Measurements from ENCODE around the gene ZBTB16. TPM values are rescaled to one million over a fixed set of nuclear protein-coding genes. Genes with fewer than 3 reads are reported as not detected.

Gene ZBTB16
- total RNA-seq, 1 donor from 2014 or later, result 21.9 TPM

DNA sequence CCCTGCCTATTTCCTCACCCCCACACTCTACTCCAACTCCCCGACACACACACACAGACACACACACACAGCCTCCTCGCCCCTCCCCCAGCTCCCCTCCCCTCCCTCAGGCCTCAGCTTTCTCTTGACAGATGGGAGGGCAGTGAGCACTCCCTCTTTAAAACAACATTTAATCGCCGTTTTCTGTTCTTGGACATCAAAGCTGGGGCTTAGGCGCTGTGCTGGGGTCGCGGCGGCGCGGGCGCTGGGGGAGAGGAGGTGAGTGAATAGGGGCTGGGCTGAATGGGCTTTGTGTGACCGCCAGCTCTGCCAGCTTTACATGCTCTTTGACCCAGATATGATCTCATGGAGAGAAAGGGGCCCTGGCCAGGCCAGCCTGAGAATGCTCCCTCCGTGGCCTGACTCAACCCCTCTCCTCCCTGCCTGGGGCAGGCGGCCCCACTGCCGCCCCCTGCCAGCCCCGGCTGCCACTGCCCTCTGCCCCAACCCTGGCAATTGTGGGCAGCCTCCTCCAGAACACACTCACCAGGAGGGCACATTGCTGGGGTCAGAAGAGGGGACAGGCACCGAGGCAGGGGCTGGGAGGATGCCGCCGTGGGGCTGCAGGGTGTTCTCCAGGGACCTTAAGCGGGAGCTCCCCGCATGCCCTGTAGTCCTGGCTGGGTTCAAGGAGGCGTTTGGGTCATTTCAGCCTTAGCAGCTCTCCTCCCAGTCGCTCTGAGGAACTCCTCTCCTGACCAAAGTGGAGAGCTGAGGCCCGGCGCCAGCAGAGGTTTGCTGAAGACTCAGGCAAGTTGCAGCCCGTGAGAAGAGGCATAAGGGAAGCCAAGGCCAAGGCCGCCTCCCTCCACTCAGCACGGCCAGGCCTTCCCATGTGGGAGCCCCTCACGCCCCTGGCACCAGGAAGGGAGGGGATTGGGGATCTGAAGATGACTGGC, 198.4 kb downstream of the ZBTB16 start:
- peak overlapping the region; percentile 48 for H3K4me3 Mint-ChIP-seq (ENCODE audit: unreplicated experiment)
- peaks cover 7% of the 10 kb centered on the region for H3K36me3 Mint-ChIP-seq (ENCODE audit: low read depth)
- H3K27me3 Mint-ChIP-seq (ENCODE audit: low read depth), result peaks cover 2% of the 10 kb centered on the region
- H3K27ac Mint-ChIP-seq (ENCODE audit: unreplicated experiment), result peak overlapping the region; percentile 39
- no peak for DNase-seq (ENCODE audit: low spot score)
- no peaks in the 10 kb centered on the region for H3K9me3 Mint-ChIP-seq (ENCODE audit: low read depth)
- TF ChIP-seq, protein P1, sequence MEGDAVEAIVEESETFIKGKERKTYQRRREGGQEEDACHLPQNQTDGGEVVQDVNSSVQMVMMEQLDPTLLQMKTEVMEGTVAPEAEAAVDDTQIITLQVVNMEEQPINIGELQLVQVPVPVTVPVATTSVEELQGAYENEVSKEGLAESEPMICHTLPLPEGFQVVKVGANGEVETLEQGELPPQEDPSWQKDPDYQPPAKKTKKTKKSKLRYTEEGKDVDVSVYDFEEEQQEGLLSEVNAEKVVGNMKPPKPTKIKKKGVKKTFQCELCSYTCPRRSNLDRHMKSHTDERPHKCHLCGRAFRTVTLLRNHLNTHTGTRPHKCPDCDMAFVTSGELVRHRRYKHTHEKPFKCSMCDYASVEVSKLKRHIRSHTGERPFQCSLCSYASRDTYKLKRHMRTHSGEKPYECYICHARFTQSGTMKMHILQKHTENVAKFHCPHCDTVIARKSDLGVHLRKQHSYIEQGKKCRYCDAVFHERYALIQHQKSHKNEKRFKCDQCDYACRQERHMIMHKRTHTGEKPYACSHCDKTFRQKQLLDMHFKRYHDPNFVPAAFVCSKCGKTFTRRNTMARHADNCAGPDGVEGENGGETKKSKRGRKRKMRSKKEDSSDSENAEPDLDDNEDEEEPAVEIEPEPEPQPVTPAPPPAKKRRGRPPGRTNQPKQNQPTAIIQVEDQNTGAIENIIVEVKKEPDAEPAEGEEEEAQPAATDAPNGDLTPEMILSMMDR (IDR thresholded peaks at IDR 0.05), result peak; percentile 77
- H3K4me1 Mint-ChIP-seq (ENCODE audit: low read depth), result peaks cover 37% of the 10 kb centered on the region

DNA sequence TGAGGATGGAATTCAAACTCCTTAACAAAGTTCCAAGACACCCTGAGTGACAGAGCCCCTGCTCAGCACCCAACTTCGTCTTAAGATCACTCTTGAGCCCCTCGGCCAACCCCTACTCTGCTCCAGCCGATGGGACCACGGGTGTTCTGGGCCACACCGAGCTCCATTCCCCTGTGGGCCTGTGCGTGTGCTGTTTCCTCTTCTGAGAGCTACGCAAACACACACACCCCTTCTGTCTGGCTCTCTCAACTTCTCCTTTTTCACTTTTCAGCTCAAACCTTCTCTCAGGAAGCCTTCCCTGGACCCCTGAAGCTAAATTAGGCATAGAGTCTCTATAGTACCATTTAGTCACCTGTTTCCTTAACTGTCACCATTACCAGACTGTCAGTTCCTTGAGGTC, 199.2 kb downstream of the ZBTB16 start:
- peaks cover 6% of the 10 kb centered on the region for H3K36me3 Mint-ChIP-seq (ENCODE audit: low read depth)
- DNase-seq (ENCODE audit: low spot score), result no peak
- no peak overlapping the region for H3K4me3 Mint-ChIP-seq (ENCODE audit: unreplicated experiment)
- no peaks in the 10 kb centered on the region for H3K9me3 Mint-ChIP-seq (ENCODE audit: low read depth)
- peak overlapping the region; percentile 77 for H3K27ac Mint-ChIP-seq (ENCODE audit: unreplicated experiment)
- peaks cover 2% of the 10 kb centered on the region for H3K27me3 Mint-ChIP-seq (ENCODE audit: low read depth)
- TF ChIP-seq, protein P1 (IDR thresholded peaks at IDR 0.05), result no peak
- peaks cover 36% of the 10 kb centered on the region for H3K4me1 Mint-ChIP-seq (ENCODE audit: low read depth)

- Mint-ChIP-seq H3K27ac (ENCODE audit: unreplicated experiment) (no peak overlapping the region), H3K4me3 (ENCODE audit: unreplicated experiment) (no peak overlapping the region), H3K36me3 (ENCODE audit: low read depth) (peaks cover 6% of the 10 kb centered on the region), H3K27me3 (ENCODE audit: low read depth) (peaks cover 2% of the 10 kb centered on the region), H3K9me3 (ENCODE audit: low read depth) (no peaks in the 10 kb centered on the region), H3K4me1 (ENCODE audit: low read depth) (peaks cover 36% of the 10 kb centered on the region)
- no peak for DNase-seq (ENCODE audit: low spot score)
- TF ChIP-seq, protein P1 (IDR thresholded peaks at IDR 0.05), result no peak
Observed at GRCh38 chr11:114259124-114259526, 199.6 kb downstream of the ZBTB16 start.

- Mint-ChIP-seq H3K27me3 (ENCODE audit: low read depth) (peaks cover 2% of the 10 kb centered on the region), H3K36me3 (ENCODE audit: low read depth) (peaks cover 6% of the 10 kb centered on the region), H3K27ac (ENCODE audit: unreplicated experiment) (no peak overlapping the region), H3K4me1 (ENCODE audit: low read depth) (peaks cover 36% of the 10 kb centered on the region), H3K4me3 (ENCODE audit: unreplicated experiment) (no peak overlapping the region), H3K9me3 (ENCODE audit: low read depth) (no peaks in the 10 kb centered on the region)
- TF ChIP-seq, protein P1 (IDR thresholded peaks at IDR 0.05), result no peak
- no peak for DNase-seq (ENCODE audit: low spot score)
Observed at GRCh38 chr11:114259551-114259983, 200.1 kb downstream of the ZBTB16 start.

DNA sequence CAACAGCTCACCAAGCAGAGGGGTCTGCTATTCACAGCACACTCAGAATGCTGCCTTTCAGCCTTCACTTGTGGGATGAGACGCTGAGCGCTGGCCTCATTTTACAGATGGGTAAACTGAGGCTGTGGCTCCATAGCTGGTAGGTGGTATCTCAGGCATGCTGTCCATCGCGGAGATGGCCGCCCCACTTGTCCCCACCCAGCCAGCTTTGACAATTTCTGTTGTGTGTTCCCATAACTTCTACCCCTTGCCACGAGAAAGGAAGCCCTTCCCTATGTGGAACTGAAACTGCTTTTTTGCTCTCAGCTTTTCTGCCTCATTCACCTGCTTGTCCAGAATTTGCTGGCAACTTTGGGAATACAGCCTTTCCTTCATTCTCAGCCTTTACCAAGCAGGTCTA, 200.6 kb downstream of the ZBTB16 start:
- Mint-ChIP-seq H3K27me3 (ENCODE audit: low read depth) (peaks cover 2% of the 10 kb centered on the region), H3K4me3 (ENCODE audit: unreplicated experiment) (no peak overlapping the region), H3K9me3 (ENCODE audit: low read depth) (no peaks in the 10 kb centered on the region), H3K4me1 (ENCODE audit: low read depth) (peaks cover 36% of the 10 kb centered on the region), H3K36me3 (ENCODE audit: low read depth) (peaks cover 6% of the 10 kb centered on the region), H3K27ac (ENCODE audit: unreplicated experiment) (no peak overlapping the region)
- DNase-seq (ENCODE audit: low spot score), result no peak
- TF ChIP-seq, protein P1 (IDR thresholded peaks at IDR 0.05), result no peak
